Germinal center (tissue), 1 donor: ENCODE results near the gene FBXL13.
"Not testable (repeated sequence)": the region's sequence is repeated elsewhere in the genome, so short reads cannot be mapped to it uniquely, and the experiment has no call there.

ENCODE experiments used
- DNase-seq: peaks from one replicate; pipeline ENCODE4 v3.0.0; 2012; ENCODE audit warnings: mixed read lengths, low spot score

Gene FBXL13

DNA sequence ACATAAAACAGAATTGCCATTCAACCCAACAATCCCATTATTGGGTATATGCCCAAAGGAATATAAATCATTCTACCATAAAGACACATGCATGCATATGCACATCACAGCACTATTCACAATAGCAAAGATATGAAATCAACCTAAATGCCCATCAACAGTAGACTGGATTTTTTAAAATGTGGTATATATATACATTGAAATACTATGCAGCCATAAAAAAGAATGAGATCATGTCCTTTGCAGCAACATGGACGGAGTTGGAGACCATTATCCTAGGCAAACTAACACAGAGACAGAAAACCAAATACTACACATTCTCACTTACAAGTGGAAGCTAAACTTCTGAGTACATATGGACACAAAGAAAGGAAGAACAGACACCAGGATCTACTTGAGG, 51.0 kb downstream of the FBXL13 start:
- not testable (repeated sequence) for DNase-seq

DNA sequence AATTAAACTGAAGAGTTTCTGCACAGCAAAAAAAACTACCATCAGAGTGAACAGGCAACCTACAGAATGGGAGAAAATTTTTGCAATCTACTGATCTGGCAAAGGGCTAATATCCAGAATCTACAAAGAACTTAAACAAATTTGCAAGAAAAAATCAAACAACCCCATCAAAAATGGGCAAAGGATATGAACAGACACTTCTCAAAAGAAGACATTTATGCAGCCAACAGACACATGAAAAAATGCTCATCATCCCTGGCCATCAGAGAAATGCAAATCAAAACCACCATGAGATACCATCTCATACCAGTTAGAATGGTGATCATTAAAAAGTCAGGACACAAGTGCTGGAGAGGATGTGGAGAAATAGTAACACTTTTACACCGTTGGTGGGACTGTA, 53.1 kb downstream of the FBXL13 start:
- not testable (repeated sequence) for DNase-seq

DNA sequence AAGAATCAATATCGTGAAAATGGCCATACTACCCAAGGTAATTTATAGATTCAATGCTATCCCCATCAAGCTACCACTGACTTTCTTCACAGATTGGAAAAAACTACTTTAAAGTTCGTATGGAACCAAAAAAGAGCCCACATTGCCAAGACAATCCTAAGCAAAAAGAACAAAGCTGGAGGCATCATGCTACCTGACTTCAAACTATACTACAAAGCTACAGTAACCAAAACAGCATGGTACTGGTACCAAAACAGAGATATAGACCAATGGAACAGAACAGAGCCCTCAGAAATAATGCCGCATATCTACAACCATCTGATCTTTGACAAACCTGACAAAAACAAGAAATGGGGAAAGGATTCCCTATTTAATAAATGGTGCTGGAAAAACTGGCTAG, 53.7 kb downstream of the FBXL13 start:
- DNase-seq = not testable (repeated sequence)

DNA sequence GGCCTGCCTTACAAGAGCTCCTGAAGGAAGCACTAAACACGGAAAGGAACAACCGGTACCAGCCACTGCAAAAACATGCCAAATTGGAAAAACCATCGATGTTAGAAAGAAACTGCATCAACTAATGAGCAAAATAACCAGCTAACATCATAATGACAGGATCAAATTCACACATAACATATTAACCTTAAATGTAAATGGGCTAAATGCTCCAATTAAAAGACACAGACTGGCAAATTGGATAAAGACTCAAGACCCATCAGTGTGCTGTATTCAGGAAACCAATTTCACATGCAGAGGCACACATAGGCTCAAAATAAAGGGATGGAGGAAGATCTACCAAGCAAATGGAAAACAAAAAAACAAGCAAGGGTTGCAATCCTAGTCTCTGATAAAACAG, 56.3 kb downstream of the FBXL13 start:
- not testable (repeated sequence) for DNase-seq

DNA sequence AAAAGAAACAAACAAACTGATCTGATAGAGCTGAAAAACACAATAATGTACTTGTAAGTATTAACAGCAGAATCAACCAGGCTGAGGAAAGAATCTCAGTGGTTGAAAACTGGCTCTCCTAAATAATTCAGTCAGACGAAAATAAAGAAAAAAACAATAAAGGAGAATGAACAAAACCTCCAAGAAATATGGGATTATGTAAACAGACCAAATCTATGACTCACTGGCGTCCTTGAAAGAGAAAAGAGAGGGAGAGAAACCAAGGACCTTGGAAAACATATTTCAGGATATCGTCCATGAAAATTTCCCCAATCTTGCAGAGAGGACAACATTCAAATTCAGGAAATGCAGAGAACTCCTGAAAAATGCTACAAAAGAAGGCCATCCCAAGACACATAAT, 62.9 kb downstream of the FBXL13 start:
- DNase-seq = no peak

DNA sequence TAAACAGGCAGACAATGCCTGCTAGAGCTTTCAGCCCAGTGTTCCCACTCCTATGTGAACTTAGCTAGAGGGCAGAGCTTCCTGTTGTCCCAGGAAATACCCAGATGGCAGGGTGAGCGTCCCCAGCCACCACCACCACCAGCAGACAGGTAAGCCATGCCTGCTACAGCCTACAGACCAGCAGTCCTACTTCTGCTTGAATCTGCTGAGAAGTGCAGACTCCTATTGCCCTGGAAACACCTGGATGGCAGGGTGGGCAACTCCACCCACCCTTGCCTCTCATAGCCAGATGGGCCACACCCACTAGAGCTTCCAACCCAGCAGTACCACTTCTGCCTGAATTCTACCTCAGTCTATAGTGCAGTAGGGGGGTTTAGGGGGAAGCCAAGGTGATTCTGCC, 64.4 kb downstream of the FBXL13 start:
- DNase-seq = no peak

DNA sequence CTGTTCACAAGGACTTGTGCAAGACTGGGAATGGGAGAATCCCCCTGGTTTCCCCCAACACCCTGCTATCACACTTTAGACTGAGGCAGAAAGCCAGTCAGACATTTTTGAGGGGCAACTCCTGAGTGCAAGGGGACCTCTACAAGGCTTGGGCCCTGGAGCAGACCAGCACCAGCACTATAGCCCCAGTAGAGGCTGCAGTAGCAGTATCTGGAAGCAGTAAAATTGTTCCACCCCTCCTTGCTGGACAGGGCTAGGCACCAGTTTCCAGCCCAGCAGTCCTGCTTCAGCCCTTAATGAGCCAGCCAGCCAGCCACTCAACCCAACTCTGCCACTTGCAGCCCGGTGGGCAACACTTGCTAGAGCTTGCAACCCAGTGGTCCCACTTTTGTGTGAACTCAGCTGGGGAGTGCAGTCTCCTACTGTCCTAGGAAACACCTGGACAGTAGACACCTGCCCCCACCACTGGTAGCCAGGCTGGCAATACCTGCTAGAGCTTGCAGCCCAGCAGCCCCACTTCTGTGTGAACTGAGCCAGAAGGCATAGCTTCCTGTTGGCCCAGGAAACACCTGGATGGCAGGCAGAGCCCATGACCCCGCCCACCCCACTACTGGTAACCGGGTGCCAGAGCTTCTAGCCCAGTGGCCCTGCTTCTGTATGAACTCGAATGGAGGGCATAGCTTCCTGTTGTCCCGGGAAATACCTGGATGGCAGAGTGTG, 65.0 kb downstream of the FBXL13 start:
- DNase-seq = peak; percentile 69

DNA sequence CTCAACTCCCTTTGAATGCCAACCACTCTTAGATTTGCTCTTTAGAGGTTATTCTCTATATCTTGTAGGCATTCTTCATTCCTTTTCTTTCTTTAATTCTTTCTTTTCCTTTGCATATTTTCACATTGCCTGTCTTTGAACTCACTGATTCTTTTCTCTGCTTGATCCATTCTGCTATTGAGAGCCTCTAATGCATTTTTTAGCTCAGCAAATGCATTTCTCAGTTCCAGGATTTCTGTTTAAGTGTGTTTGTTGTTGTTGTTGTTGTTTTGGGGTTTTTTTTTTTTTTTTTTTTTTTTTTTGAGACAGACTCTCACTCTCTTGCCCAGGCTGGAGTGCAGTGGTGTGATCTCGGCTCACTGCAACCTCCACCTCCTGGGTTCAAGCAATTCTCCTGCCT, 71.6 kb downstream of the FBXL13 start:
- no peak for DNase-seq

DNA sequence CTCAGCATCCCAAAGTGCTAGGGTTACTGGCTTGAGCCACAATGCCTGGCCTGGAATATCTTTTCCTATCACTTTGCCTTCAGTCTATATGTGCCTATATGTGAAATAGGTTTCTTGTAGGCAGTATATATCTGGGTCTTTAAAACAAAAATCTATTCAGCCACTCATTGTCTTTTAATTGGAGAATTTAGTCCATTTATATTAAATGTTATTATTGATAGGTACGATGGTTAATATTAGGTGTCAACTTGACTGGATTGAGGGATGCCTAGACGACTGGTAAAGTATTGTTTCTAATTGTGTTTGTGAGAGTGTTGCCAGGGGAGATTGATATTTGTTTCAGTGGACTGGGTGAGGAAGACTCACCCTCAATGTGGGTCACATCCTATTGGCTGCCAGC, 73.4 kb downstream of the FBXL13 start:
- DNase-seq = no peak

DNA sequence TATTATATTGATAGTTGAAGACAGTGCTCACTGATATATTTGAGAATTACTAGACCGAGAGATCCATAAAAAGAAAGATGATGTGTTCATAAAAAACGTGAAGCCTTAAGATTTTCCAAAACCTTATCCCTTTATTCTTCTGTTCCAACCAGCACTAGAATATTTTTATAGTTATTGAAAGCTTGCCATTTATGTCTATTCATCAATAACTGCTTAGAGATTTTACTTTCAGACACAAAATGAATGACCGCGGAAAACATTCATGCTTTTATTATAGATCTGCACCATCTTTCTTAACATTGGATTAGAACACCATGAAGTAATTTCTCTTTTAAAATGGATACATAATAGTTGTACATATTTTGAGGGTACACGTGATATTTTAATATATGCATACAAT, 77.6 kb downstream of the FBXL13 start:
- DNase-seq = no peak

DNA sequence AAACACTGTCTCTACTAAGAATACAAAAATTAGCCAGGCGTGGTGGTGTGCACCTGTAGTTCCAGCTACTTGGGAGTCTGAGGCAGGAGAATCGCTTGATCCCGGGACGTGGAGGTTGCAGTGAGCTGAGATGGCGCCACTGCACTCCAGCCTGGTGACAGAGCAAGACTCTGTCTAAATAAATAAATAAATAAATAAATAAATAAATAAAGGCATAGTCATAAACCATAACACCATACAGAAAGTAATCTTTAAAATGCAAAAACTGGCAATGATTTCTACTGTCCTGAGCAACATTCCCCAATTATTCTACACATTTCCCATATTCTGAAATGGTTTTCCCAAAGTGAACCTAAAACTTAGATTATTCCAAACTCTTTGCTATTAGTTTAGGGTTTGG, 79.0 kb downstream of the FBXL13 start:
- not testable (repeated sequence) for DNase-seq

DNA sequence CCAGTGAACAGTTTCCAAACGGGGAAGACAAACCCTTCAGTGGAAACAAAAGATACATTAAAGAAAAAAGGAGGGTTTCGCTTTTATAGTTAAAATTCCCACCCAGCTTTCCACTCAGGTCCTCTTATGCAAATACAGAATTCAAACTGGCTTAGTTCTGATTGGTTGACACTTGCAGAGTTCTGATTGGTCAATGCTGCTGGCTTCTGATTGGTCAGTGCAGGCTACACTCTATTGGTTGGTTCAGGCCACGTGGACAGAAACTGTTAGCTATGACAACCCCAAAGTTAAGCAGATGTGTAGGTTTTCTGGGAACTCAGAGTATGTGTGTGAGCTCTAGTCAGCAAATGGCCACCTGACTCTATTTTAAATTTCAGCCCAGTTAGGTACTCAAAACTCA, 80.0 kb downstream of the FBXL13 start:
- DNase-seq = no peak

DNA sequence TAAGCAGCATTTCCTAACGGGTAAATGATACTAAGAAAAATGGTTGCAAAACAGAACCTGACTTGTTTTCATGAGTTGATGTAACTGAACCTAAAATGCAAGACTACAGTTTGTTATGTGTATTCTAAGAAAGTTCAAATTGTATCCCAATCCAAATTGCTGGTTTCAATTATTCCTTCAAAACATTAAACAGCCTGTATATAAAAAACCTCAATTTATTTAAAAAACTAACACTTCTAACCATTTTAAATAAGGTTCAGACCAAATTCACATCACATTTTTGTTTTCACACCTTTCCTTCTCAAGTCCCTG, 80.9 kb downstream of the FBXL13 start:
- no peak for DNase-seq

DNA sequence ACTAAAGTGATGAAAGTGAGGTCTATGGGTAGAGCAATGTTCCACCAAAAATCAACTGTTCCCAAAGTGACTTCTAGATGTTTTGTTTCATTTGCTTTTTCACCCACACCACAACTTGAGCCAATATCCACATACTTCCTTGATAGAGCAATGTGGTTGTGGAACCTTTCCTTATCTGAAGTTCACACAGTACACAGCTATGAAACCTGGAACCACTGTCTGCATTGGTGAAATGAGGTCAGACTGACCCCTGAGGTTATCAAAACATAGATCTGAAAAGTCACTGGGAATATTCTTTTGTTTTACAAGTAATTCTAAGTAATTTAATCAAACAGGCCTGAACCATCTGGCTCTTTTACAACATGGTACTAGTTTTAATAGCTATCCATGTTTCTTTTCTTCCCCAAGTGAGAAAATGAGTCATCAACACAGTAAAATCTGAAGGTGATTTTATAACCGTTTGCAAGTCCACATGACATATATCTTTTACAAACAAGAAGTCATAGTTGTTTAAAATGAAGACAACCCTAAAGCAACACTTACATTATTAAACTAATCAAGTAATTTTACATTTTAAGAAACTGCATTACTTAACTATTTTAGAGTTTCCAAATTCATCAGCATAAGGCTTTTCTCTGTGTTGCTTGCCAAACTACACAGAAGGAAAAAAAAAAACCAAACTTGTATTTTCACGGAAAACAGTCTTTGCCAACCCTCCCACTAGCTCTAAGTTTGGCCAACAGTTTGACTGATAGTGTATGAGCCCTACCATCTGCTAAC, 81.5 kb downstream of the FBXL13 start:
- no peak for DNase-seq

DNA sequence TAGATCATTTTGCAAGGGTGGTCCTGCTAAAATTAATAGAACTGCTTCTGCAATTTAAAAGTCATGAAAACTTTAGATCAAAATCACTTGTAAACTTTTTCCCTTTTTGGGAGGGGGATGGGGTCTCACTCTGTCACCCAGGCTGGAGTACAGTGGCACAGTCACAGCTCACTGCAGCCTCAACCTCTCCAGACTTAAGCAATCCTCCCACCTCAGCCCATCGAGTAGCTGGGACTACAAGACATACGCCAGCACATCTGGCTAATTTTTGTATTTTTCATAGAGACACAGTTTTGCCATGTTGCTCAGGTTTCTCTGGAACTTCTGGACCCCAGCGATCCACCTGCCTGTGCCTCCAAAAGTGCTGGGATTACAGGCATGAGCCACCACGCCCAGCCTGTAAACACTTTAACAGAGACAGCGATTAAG, 82.1 kb downstream of the FBXL13 start:
- no peak for DNase-seq

DNA sequence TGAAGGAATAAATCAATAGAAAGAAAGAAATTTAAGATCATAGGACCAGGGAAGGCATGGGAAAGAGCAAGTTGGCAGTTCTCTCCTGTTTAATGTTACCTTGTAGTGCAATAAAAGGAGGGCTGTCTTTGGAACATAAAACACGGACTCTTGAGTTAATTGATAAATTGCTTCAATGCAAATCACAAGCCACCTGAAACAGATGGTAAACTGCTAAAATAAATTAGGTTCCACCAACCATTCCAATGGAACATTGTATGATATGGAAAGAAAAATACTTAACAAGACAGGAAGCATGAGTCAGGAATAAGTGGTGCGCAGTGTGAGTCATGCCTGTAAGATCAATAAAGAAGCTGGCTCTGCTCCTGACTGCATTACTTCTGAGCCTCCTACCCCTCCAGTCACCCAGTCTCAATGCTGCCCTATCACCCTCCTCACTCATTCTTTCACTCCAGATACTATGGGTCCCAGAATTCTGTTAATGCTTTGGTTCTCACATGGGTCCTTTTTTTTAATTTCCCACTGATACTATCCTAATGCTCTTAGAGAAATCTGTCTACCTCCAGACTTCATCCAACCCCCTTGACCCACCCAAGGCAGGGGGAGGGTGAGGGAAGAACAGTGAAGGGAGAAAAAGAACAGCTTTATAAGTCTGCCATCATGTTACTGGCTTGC, 82.9 kb downstream of the FBXL13 start:
- no peak for DNase-seq

DNA sequence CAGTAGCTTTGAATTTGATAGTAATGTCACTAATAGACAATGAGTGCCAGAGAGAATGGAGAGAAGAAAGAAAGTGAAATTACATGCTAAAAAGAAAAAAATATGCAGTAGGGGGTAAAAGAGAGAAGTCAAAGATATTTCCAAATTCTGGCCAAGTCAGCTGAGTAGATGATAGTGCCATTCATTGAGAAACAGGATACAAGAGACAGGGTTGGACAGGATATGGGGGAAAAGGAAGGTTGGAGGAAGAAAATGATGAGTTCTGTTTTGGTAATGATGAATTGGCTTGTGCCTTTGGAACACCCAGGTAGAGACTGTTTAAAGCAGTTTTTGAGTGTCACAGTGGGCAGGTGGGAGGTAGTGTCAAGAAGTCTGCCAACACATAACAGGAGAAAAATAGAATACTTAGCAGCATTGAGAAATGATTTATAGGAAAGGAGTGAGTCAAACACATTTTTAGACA, 83.5 kb downstream of the FBXL13 start:
- no peak for DNase-seq

DNA sequence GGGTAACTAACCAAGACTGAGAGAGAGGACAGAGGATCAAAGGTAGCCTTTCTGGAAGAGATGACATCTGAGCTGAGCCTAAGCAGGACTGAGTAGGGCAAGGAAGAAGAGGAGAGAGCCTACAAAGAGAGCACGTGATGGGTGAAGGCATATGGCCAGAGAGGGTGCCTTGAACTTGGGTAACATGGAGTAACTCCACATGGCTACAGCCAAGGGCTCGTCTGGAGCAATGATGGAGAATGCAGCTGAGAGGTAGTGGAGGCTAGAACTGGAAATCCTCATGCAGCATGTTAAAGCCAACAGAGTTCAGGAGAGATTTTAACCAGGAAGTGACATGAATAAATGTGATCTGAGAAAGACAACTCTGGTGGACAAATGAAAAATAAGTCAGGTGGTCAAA, 84.0 kb downstream of the FBXL13 start:
- no peak for DNase-seq

DNA sequence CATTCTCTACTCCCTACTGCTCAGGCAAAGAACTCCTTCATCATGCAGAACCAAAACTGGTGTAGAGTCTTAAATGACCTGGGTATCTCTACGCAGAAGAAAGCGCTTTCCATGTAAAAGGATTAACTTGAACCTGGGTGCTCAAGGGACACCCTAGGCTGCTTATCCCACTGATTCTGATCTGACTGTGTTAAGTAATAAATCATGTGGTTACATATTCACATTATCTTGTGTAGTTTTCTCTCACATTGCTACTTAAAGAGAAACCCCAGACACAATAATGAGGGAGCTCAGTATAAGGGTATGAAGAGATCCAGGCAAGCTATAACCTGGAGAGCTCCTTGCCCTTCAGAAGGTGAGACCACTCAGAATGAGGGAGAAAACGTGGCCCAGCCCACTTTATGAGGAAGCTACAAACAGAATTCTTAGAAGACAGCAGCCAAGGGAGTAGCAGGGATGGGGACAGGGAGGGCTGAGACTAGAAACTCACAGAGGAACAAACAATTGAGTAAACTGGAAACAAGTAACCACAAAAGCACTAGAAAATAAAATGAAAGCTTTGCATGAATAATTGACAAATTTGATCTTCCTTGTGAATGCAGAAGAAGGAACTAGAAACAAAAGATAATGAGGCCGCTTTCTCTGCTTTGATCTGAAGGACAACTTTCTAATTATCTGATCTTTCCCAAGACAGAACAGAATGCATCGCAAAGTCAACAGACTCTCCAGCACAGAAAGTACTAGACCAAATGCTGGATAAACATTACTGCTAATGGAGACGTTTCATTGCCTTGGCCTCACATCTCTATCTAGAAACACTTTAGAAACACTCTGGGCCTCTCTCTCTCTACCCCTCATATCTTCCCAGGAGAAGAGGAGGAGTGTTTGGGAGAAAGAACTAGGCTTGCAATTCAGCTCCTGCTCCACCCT, 85.7 kb downstream of the FBXL13 start:
- no peak for DNase-seq

DNA sequence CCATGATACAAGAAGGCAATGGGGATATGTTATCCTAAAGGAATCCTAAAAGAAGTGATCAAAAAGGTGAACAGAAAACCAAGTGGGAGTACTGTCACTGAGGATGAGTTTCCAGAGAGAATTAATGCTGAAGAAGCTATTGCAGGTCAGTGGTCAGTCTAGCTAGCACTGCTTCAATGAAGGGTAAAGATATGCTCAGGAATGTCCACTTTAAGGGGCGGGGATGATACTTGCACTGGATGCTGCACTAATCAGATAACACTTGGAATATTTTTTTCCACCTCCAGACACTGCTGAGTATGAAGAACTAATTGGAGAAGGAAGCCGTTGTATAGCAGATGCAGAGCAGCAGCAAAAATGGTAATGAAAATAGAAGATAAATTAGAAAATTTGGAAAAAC, 86.5 kb downstream of the FBXL13 start:
- DNase-seq = no peak

DNA sequence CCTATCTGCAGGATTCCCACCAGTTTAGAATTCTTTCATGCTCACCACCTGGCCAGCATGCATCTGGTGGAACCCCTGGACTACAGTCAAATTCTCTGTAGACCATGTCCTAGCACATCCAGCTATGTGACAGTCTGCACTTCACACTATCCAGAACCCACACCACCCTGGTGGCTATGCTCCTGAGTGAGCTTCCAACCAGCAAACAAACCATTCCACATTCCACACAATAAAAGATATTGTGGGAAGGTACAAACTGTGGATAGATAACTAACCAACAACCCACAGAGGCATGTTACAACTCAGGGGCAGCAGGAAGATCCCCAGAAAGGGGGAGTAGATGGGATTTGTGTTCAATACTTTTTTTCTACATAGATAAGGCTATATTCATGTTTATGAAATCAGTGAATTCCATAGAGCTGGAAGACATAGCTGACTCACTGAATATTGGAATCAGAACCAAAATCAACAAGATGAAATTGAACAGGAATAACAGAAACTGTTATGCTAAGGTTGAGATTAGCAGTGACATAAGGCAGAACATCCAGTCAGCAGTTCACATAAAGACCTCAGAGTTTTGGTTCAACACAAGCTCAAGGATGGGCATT, 89.3 kb downstream of the FBXL13 start:
- no peak for DNase-seq

DNA sequence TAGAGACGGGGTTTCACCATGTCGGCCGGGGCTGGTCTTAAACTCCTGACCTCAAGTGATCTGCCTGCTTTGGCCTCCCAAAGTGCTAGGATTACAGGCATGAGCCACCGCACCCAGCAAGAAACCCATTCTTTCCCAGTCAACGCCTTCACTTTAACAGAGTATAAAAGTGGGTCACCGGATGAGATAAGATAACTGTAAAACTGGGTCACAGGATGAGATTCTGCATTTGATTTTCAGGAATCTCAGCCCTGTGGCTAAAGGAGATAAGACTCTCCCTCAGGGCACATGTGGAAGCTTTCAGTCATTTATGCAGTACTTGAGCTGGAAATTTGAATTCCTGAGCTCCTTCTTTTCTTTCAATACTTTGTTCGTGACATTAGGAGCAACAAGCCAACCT, 91.0 kb downstream of the FBXL13 start:
- no peak for DNase-seq
